ENCODE results near the gene MTMR10.

The MTMR10 gene

GRCh38 chr15:30943654-30944335 lies 47.6 kb downstream of the MTMR10 start:
- H3K4me3 ChIP-seq (ENCODE audit: low read length): no peak overlapping the region
- no peak for TF ChIP-seq CTCF (conservative IDR thresholded peaks at IDR 0.05; ENCODE audit: low read depth, low read length)
- DNase-seq (ENCODE audit: low read depth): no peak

GRCh38 chr15:30941520-30941919 lies 49.9 kb downstream of the MTMR10 start:
- TF ChIP-seq CTCF (conservative IDR thresholded peaks at IDR 0.05; ENCODE audit: low read depth, low read length): no peak
- DNase-seq (ENCODE audit: low read depth): no peak
- H3K4me3 ChIP-seq (ENCODE audit: low read length): no peak overlapping the region

- no peak for TF ChIP-seq CTCF (conservative IDR thresholded peaks at IDR 0.05; ENCODE audit: low read depth, low read length)
- no peak for DNase-seq (ENCODE audit: low read depth)
- H3K4me3 ChIP-seq (ENCODE audit: low read length): no peak overlapping the region
Observed at GRCh38 chr15:30940359-30940758, 51.1 kb downstream of the MTMR10 start.

- H3K4me3 ChIP-seq (ENCODE audit: low read length): no peak overlapping the region
- no peak for TF ChIP-seq CTCF (conservative IDR thresholded peaks at IDR 0.05; ENCODE audit: low read depth, low read length)
Observed at GRCh38 chr15:30939161-30939560, 52.3 kb downstream of the MTMR10 start.

GRCh38 chr15:30933293-30933692 lies 58.1 kb downstream of the MTMR10 start:
- no peak for TF ChIP-seq CTCF (conservative IDR thresholded peaks at IDR 0.05; ENCODE audit: low read depth, low read length)
- DNase-seq (ENCODE audit: low read depth): no peak
- no peak overlapping the region for H3K4me3 ChIP-seq (ENCODE audit: low read length)

More at GRCh38 chr15:30939161-30939560, 52.3 kb downstream of the MTMR10 start:
- no peak for DNase-seq (ENCODE audit: low read depth)

GRCh38 chr15:30930422-30930821 lies 61.0 kb downstream of the MTMR10 start:
- no peak overlapping the region for H3K4me3 ChIP-seq (ENCODE audit: low read length)
- TF ChIP-seq CTCF (conservative IDR thresholded peaks at IDR 0.05; ENCODE audit: low read depth, low read length): no peak
- DNase-seq (ENCODE audit: low read depth): no peak

GRCh38 chr15:30929982-30930381 lies 61.4 kb downstream of the MTMR10 start:
- no peak for DNase-seq (ENCODE audit: low read depth)
- no peak overlapping the region for H3K4me3 ChIP-seq (ENCODE audit: low read length)

More at GRCh38 chr15:30929982-30930381, 61.4 kb downstream of the MTMR10 start:
- TF ChIP-seq CTCF (conservative IDR thresholded peaks at IDR 0.05; ENCODE audit: low read depth, low read length): no peak
